ENCODE measurements around the gene PROB1.
"Not testable (repeated sequence)": the region's sequence is repeated elsewhere in the genome, so short reads cannot be mapped to it uniquely, and the experiment has no call there.

Gene PROB1

DNA sequence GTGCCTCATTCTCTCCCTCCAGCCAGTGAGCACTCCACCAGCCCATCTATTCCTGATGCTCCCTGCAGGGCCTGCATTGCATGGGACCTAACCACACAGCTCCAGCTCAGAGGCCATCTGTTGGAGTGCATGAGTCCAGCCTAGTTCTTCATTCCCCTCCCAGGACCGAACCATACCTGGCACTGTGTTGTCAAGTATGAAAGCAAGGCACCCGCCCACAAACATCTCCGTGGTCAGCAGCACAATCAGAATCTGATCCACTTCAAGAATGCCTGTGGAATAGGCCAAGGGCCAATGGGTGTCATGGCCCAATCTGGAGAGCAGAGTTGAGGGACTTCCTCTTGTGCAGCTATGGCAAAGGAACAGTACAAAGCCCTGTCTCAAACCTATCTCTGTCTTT lies 17.7 kb downstream of the PROB1 start:
- DNase-seq: no peak

DNA sequence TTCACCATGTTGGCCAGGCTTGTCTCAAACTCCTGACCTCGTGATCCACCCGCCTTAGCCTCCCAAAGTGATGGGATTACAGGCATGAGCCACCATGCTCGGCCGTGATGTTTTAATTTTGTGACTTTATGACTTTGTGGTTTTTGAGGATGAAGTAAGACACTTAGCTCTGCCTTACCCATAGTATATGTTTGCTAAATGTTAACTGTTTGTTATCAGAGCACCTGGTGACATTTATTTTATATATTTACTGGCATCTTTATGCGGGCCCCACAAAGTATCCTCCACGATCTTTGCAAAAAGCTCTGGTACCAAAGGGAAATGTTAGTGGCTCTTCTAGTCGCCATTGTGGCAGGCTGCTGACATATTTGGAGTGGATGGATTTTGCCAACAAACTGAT lies 18.5 kb downstream of the PROB1 start:
- no peak for DNase-seq

DNA sequence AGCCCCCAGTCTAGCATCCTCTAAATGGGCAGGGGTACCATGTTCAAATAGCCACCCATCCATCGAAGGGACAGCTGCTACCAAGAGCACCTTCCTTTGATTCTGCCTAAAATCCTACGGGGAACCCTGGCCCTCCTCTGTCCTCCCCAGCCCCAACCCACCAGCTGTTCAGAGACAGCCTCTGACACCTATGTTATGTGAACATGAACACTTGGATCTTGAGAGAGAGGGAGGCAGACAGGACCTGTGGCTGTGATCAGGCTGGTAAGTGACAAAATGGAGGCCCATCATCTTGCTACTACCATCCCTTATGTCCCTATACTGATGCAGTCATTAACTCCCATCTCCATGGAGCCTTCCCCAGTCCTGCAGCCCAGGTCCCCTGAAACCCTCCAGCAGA lies 20.0 kb downstream of the PROB1 start:
- DNase-seq: no peak

DNA sequence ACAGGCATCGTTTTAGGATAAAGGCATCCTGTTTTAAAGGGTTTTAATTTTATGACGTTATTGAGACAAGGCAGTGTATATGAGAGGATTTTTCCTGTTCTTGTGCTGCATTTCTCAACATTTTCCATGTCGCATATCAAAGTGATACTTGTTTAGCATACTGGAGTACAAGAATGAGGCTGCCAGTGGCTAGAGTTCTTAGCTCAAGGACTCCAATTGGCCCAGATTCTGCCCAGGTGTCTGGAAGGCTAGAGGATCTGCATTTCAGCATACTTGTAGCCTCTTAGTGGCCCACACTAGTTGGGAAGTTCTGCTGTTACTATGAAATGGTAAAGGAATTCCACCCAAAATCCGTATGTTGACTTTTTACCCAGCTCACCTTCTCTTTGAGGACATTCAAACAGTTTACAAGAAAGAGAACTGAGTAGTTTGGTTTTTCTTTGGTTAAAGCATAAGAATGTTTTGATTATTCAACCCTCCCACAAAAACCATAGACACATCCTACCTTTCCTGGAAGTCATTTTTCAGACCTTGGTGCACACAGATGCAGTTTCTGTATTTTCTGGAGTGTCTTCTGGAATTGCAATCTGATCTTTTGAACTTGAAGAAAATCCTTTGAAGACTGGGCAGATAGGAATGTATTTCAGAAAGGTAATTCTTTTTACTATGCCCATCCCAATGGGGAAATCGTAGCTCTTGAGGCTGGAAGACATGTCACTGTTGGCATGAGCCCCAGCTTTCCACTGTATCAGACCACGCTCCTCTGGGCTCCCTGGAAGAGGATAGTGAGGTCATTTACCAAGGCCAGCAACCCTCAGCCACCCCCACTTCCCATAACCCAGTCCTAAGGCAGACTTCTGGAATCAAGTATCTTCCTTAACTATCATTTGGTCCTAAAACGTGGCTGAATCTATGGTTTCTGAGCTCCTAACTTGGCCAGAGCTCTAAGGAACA lies 23.1 kb downstream of the PROB1 start:
- no peak for DNase-seq

DNA sequence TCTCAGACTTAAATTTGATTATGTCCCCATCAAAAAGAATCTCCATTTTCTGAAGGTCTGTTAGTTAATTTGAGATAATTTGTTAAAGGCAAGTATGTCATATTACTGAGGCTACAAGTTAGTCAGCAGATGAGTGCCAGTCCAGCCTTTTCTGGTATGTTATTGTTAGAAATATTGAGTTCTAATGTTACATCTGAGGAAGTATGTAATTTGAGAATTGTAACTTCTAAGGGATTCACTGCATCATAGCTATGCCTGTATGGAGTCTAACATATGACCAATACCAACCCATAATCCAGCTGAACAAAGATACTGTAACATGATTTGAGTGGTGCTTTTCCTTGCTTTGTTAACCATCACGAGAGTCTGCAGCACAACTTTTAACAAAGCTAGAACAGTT lies 25.7 kb downstream of the PROB1 start:
- no peak for DNase-seq

DNA sequence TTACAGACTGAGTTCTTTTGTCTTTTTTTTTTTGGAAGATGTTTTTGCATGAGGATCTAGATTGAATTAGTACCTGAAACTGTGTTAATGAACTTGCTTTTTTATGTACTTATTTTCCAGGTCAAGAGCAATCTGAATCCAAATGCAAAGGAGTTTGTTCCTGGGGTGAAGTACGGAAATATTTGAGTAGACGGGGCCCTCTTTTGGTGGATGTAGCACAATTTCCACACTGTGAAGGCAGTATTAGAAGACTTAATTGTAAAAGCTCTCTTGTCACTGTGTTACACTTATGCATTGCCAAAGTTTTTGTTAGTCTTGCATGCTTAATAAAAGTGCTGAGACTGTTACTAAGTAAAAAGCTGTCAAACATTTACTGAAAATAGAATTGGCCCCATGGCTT lies 26.3 kb downstream of the PROB1 start:
- no peak for DNase-seq

DNA sequence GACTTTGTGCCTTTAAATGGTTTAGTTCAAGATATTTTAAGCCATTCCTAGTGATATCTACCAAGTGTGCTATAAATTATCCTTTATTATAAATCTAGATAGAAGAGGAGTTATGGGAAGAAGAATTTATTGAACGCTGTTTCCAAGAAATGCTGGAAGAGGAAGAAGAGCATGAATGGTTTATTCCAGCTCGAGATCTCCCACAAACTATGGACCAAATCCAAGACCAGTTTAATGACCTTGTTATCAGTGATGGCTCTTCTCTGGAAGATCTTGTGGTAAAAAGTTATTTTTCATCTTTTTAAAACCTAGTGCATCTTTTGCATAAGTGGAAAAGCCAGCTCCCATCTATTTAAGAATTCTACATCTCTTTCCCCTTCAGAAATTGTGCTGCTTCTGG lies 30.4 kb downstream of the PROB1 start:
- DNase-seq: no peak

DNA sequence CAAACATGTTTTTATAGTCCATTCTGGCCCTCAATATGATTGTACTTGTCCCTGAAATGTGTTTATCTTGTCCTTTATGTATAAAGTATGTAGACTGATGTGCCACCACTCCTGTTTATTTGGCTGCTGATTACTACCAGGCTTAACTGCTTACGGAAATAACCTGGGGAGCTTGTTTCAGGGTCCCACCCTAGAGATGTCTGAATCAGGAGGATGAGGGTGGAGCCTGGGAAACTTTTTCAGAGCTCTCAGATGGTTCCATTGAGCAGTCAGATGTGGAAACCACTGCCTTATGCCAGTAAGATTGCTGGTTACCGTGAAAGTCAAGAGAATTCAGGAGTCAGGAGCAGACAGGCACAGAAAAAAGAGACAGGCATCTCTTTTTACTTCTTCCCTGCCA lies 31.0 kb downstream of the PROB1 start:
- no peak for DNase-seq

DNA sequence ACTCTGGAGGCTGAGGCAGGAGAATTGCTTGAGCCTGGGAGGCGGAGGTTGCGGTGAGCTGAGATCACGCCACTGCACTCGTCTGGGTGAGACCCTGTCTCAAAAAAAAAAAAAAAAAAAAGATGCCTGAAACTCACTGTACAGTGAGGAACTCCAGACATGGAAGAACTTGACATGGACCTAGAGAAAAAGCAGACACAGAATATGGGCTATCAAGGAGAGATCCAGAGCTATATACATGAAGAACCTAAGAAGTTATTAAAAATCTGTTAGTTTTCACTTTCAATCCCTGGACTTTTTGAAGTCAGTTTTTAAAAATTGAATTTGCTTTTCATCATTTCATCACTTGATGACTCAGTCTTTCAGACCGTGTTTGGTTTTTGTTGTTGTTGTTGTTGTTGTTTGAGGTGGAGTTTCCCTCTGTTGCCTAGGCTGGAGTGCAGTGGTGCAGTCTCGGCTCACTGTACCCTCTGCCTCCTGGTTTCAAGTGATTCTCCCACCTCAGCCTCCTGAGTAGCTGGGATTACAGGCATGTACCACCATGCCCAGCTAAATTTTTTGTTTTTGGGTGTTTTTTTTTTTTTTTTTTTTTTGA lies 33.0 kb downstream of the PROB1 start:
- DNase-seq: no peak

DNA sequence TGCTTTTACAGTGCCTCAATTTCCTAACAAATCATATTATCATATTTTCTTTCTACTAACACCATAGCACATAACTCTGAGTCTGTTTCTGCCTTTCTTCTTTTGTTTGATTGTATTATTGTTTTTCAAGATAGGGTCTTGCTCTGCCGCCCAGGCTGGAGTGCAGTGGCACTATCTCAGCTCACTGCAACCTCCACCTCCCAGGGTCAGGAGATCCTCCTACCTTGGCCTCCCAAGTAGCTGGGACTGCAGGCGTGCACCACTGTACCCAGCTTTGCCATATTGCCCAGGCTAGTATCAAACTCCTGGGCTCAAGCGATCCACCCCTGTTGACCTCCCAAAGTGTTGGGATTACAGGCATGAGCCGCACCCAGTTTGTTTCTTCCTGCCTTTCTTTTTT lies 34.5 kb downstream of the PROB1 start:
- no peak for DNase-seq

DNA sequence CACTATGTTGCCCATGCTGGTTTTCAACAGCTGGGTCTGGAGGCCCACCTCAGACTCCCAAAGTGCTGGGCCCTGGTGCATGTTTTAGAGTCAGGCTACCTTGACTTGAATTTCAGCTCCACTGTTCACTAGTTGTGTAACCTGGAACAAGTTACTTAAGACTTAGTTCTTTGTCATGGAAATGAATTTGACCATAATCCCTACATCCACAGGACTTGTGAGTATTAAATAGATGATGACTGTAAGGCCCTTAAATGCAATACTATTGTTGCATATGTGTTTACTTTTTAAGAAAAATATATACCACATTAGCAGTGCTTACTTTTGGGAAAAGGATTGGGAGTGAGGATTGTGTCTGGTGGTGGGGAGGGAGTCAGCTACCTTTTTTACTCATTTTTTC lies 36.8 kb downstream of the PROB1 start:
- DNase-seq: no peak

DNA sequence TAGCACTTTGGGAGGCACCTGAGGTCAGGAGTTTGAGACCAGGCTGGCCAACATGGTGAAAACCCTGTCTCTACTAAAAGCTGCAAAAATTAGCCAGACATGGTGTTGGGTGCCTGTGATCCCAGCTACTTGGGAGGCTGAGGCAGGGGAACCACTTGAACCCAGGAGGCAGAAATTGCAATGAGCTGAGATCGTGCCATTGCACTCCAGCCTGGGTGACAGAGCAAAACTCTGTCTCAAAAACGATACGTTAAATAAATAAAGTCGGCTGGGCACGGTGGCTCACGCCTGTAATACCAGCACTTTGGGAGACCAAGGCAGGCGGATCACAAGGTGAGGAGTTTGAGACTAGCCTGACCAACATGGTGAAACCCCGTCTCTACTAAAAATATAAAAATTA lies 39.0 kb downstream of the PROB1 start:
- DNase-seq: not testable (repeated sequence)

DNA sequence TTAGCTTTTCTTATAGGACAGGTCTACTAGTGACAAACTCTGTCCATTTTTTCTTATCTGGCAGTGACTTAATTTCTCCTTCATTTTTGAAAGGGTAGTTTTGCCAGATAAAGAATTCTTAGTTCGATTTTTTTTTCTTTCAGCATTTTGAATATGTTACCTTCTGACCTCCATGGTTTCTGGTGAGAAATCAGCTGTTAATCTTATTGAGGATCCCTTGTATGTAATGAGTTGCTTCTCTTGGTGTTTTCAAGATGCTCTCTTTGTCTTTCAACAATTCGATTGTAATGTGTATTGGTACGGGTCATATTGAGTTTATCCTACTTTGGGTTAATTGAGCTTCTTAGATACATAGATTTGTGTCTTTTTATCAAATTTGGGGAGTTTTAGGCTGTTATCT lies 40.7 kb downstream of the PROB1 start:
- no peak for DNase-seq

DNA sequence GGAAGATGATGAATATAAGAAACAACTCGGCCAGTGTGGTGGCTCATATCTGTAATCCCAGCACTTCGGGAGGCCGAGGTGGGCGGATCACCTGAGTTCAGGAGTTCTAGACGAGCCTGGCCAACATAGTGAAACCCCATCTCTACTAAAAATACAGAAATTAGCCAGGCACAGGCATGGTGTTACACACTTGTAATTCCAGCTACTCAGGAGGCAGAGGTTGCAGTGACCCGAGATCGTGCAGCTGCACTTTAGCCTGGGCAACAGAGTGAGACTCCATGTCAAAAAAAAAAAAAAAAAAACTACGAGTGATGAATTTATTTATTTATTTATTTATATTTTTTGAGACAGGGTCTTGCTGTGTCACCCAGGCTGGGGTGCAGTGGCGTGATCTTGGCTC lies 47.0 kb downstream of the PROB1 start:
- DNase-seq: not testable (repeated sequence)

DNA sequence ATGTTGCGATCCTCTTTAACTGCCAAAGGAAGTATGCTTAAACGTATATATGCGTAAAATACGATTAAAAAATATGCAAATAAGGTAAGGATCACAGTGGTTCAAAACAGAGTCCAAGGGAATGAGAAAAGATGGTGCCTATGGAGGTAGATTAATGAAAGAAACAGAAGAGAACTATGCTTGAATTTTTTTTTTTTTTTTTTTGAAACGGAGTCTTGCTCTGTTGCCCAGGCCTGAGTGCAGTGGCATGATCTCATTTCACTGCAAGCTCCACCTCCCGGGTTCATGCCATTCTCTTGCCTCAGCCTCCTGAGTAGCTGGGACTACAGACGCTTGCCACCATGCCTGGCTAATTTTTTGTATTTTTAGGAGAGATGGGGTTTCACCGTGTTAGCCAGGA lies 49.5 kb downstream of the PROB1 start:
- DNase-seq: not testable (repeated sequence)

DNA sequence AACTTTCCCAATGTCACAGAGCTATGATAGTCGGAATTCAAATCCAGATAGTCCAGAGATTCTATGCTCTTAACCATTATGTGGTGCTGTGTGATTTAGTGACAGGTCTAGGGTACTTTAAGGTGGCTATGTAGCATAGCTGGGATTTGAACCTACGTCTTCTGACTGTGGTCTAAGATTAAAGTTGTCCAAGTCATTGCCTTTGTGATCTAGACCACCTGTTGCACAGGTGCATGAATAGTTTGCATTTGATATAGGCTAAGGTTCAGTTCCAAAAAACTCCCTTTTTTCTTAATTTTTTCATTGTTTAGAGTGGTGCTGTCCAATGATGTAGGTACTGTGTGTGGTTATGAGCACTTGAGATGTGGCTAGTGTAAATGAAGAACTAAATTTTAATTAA lies 50.7 kb downstream of the PROB1 start:
- DNase-seq: no peak

DNA sequence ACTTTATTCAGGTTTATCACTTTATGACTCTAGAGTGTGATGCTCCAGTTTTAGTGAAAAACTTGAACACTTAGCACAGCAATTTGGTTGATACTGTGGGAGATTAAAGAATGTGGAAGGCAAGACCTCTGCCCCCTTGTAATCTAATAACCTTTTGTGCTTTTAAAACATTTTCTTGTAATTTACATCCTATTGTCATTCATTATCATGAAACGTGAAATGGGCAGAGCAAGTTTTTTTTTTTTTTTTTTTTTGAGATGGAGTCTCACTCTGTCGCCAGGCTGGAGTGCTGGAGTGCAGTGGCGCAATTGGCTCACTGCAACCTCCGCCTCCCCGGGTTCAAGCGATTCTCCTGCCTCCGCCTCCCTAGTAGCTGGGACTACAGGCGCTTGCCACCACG lies 51.4 kb downstream of the PROB1 start:
- no peak for DNase-seq

DNA sequence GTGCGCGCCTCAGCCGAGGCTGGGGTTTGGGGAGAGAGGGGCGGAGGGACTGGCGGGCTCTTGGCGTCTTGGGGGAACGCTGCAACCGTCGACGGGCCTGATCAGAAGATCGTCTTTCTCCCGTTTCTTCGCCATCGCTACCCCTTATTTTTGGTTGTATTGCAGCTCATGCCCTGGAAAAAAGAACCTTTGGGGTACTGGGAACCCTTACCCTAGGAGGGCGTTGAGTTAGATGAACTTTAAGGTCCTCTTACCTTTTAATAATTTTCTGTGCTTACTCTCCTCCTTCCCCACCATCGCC lies 52.5 kb downstream of the PROB1 start:
- DNase-seq: no peak

DNA sequence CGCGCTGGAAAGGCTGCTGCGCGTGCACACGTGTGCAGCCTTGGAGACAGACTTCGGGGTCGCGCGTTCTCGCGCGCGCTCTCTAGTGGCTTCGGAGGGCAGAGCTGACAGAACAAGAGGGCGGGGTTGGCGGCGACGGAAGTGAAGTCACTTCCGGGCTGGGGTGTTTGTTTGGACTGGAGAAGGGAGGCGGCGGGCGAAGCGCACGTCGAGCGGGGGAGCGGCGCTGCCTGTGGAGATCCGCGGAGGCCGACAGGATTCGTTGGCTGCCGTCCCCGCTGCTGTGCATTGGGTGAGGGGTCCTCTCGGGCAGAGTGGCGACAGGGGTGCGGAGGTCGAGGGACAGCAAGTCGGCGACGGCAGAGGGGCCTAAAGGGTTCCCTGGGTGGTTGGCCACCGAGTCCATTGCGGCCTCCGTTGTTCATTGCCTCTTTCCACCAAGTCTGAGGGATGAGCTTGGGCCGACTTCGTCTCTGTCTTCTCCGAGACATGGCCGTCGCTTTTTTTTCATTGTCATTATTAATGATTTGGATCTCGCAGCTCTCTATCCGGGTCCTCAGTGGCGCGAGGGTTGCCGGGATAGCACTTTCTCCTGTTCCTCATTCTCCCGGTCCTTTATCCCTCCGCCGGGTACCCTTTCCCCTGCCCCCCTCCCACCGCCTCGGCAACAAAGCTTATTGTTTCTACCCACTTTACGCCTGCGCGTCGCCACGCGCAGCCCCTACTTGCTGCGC lies 53.0 kb downstream of the PROB1 start, which contains the start of gene PAIP2:
TSS of gene PAIP2 (plus strand) at position 166 of the 734 bp plus-strand sequence. CDS start 21,931 bp downstream, outside the sequence.
- DNase-seq: peak; percentile 96

DNA sequence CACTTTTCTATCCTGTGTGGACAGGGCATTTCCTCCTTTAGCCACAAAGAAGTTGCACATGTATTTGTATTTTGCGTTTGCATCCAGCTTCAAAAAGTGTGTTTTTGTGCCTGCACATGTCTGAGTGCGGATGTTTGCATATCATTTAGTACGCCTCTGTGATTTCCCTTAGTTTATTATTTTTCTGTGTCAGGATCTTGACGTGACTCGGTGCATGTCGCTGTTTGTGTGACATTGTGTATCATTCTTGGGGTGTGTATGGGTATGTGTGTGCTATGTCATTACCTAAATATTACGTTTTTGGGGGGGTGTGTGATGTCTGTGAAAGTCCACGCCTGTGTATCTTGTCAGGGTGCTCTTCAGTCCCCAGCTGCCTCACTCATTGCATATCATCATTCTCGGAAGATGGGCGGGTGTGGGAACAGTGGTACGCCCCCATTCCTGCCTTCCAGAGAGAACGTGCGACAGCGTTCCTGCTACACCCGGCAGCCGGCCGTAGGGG lies 53.7 kb downstream of the PROB1 start:
- DNase-seq: no peak

All from activated T-cell treated with anti-CD3 and anti-CD28 coated beads for 4 hours (primary cell).